ENCODE measurements around the gene PTEN.

DNA sequence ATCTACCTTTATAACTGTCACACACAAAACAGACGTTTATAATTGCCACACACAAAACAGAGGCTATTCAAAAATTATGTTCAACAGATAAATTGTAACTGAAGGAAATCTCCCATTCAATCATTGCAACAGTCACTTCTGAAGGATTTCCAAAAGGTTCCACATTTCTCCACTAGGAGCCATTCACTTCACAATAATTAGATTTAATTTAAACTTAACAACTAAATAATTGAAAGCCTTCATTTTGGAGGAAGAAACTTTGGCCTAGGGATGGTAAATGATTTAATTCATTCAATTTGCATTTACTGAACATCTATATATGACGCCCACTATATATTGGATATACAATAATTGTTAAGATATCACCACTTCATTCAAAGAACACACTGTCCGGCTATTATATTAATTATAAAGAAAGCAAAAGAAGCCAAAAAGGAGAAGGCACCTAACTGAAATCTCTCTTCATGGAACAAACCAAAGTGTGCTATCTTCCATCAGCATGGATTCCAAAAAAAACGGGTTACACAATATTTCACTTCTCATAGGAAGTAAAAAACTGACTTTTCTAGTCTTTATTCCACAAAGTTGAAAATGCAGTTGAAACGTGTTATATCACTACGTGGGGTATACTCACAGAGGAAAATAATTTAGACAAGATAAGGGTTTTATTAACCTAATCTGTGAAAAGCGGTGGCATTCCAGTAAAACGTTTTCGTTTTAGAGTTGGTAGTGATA lies 47.1 kb upstream of the PTEN start:
- TF ChIP-seq, protein P1, sequence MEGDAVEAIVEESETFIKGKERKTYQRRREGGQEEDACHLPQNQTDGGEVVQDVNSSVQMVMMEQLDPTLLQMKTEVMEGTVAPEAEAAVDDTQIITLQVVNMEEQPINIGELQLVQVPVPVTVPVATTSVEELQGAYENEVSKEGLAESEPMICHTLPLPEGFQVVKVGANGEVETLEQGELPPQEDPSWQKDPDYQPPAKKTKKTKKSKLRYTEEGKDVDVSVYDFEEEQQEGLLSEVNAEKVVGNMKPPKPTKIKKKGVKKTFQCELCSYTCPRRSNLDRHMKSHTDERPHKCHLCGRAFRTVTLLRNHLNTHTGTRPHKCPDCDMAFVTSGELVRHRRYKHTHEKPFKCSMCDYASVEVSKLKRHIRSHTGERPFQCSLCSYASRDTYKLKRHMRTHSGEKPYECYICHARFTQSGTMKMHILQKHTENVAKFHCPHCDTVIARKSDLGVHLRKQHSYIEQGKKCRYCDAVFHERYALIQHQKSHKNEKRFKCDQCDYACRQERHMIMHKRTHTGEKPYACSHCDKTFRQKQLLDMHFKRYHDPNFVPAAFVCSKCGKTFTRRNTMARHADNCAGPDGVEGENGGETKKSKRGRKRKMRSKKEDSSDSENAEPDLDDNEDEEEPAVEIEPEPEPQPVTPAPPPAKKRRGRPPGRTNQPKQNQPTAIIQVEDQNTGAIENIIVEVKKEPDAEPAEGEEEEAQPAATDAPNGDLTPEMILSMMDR (IDR thresholded peaks at IDR 0.05), result no peak
- no peak for TF ChIP-seq POLR2A (IDR thresholded peaks at IDR 0.05)
- TF ChIP-seq POLR2AphosphoS5 (IDR thresholded peaks at IDR 0.05), result no peak

Measured in stomach (tissue), 4 donors.